HG03159 (cell line): ENCODE results near the gene TTI1.

Source experiments
- ATAC-seq: cut with Tn5 transposase; IDR thresholded peaks from one replicate; pipeline ENCODE4 v1.9.1; 2021; ENCODE audit warnings: mild to moderate bottlenecking, moderate library complexity; ENCODE audit not compliant: unreplicated experiment

Gene TTI1

DNA sequence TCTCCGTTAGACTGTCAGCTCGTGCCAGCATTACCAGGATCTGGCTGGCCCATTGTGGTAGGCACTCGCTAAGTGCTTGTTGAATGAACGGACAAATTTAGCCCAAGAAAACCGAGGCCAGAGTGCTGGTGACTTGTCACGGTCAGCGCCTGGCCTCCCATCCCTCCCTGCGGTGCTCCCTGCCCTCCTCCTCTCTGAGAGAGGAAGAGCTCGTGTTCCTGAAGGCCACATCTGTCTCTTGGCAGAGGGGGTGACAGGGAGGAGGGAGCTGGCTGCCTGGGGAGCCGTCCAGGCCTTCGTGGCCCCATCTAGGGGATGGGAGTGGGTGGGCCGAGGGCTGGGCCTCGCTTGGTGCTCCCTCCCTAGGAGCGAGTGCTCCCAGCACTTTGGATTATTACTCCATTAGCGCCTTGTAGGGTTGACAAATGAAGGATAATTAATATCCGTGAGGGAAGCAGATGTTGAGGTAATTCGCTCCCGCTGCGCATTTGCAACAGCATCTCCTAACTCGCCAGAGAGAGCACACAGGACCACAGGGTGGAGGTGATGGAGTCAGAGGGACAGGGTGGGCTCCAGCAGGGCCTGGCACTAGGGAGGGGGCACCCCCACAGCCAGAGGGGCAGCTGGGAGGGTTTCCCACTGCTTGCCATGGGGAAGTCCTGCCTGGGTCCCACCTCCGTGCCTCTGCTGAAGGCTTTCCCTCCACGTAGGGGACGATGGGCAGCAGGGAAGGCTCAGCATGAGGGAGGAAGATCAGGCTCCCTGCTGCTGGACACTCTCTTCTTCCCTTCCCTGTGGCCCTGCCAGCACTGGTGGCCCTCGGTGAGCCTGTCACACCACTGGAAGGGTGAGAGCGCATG is 93.3 kb downstream of the TTI1 start:
- no peak for ATAC-seq

DNA sequence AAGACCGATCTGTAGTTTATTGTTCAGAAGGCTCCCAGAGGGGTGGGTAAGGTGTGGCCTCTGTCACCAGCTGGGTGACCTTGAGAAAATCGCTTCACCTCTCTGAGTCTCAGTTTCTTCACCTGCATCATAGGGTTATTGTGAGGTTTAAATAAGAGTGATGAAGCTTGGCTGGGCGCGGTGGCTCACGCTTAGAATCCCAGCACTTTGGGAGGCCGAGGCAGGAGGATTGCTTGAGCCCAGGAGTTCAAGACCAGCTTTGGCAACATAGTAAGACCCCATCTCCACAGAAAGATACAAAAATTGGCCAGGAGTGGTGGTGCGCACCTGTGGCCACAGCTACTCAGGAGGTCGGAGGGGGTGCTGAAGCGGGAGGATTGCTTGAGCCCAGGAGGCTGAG is 94.3 kb downstream of the TTI1 start:
- no peak for ATAC-seq

DNA sequence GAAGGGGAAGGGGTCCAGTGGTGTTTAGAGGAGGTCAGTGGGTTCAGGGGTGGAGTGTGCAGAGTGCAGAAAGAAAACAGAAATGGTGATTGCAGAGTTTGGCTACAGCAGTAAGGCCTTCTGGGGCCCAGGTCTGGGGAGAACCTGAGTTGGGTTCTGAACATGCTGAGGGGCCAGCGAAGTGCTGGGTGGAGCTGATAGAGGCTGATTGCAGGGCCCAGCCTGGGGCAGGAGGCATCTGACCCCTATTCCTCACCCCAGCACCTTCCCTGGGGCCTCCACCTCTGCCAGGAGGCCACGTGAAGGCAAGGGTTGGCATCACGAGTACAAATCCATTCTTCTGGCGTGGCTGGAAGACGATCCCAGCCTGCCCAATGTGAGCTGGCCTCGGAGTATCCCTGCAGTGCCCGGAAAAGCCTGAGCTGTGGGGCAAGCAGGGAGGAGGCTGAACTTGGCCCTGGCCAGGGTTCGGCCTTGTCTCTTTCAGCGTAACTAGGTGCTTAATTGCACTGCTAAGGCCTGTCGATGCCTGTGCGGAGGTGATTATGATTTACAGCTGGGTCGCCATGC is 95.0 kb downstream of the TTI1 start:
- no peak for ATAC-seq

DNA sequence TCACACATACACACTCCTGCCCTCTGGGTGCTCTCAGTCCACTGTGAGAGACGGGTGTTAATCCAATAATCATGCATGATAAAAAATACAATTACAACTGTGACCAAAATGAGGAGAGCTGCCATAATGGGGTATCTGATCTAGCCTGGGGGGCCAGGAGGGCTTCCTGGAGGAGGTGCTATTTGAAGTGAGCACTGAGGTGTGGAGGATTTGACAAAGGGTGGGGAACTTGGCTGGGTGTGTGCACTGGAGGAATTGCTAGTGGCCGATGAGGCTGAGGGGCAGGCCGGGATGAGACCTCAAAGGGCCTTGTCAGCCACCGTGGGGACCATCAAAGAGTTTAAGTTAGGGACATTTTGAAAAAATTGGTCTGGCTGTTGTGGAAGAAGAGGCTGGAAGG is 95.6 kb downstream of the TTI1 start:
- ATAC-seq: no peak

DNA sequence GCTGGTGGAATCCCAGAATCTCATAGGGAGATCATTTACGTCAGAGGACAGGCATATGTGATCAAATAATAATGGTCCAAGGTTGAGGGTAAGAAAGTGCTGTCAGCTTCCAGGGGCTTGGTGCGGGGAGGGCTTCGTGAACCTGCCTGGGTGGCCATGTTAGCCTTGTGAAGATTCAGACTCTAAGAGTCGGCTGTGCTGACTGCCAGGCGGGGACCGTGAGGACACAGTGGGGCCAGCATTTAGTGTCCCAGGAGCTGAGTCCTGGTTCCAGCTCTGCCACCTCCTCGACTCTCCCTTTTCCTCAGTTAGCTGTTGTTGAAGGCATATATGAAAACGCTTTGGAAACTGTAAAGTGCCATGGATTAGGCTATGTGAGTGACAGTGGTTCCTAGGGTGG is 96.8 kb downstream of the TTI1 start:
- no peak for ATAC-seq

DNA sequence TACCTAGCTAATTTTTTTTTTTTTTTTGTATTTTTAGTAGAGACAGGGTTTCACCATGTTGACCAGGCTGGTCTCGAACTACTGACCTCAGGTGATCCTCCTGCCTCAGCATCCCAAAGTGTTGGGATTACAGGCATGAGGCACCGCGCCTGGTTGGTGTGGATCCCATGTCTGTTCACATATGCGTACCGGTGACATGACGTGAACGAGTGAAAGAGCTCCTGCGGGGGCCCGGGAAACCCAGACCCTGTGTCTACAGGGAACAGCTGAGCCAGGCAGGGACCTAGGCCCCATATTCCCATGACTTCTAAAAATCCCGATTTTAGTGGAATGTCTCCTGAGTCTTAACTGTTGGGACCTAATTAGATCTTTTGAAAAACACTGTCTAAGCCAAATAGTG is 97.2 kb downstream of the TTI1 start:
- no peak for ATAC-seq

DNA sequence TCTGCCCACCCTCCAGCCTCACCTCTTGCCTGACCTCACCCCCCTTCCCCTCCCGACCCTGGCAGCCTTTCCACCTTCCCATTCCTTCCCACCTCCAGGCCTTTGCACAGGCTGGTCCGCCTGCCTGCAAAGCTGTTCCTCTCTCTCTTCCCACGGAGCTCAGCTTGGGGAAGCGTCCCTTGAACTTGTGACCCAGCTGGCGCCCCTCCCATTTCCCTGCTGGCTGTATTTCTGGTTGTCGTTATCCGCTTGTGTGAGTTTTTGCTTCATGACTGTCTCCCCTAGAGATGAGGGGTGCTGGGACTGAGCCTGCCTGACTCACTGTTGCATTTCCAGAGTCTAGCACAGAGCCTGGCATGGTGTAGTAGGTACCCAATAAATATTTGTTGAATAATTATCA is 97.8 kb downstream of the TTI1 start:
- no peak for ATAC-seq

DNA sequence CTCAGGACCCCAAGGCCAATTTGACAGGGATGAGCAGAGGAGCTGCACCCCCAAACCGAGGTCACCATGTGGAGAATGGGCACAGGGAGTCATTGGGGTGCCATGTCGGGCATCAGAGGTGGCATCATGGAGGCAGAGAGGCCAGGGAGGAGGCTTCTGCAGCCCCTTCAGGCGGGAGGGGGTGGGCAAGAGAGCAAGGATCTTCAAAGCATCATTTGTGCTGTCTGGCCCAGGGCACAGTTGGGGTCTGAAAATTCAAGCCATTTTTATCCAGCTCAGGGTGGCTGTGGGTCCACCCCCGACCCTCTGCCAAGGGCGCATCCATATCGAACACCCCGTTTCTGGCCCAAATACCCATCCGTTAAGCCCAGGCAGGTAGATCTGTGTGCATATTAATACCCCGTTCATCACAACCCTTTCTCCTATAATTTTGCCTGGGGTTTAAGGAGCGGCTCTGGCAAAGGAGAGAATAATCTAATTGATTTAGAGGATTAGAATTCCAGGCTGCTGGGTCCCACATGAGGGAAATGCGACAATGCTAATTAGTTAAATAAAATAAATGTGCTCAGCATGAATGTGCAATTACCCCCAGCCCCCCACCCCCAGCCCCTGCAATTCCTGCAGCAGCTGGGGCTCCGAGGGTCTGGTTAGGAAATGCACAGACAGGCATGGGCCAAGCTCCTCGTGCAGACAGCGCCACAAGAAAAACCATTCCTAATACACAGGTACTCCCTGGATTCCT is 98.5 kb downstream of the TTI1 start:
- ATAC-seq: no peak

DNA sequence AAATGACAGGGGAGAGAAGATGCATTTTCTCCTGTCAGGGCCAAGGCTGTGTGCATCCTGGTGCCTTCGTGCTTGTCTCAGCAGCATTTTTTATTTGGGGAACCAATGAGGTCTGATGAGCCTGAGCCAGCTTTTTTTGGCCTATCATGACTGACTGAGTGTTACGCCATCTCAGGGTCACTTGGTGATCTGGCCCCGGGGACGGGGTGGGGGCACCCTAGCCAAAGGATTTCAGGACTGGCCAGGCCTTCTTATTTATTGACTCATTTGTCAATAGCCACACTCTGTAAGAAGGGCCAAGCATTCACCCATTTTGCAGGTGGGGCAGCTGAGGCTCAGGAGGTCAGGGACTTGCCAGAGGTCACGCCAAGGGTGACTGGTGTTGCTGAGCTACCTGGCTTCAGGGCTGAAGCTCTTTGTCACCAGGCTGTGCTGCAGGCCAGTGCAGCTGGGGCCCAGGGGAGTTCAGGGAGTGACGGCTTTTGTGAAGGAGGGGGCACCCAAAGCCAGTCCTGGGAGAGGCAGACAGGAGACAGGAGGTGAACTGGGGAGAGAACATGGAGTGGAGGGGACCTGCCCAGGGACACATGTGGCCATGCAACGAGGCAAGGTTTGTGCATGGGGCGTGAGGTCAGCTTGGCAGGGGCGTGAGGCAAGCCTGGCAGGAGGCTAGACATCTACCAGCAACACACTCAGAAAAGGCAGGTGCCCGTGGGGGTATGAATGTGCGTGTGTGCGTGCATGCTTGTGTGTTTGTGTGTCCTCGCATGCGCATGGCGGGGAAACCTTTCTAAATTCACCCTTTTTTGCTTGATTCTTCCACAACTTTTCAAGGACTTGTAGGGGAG is 99.2 kb downstream of the TTI1 start:
- no peak for ATAC-seq
